SU-DHL-6 (cell line): Measurements from ENCODE around the gene DAPP1.

Experiments
- H2AFZ ChIP-seq: fragments of 200-600 bp; sonication (generic); 2 replicates; pipeline ENCODE4 v1.6.1; 2014; ENCODE audit warnings: low read depth, mild to moderate bottlenecking, moderate library complexity, mixed read lengths, antibody characterized with exemption, low read length; ENCODE audit not compliant: severe bottlenecking
- H3F3A ChIP-seq: fragments of 200-600 bp; shearing (Covaris generic); 2 replicates; pipeline ENCODE4 v1.6.0; 2016; ENCODE audit warnings: antibody characterized with exemption, mild to moderate bottlenecking; ENCODE audit not compliant: insufficient read depth
- H3K27ac ChIP-seq: fragments of 200-600 bp; sonication (generic); 2 replicates; pipeline ENCODE4 v1.5.1; 2016; ENCODE audit warnings: low read depth, mild to moderate bottlenecking, low read length, moderate library complexity, mixed read lengths
- H3K27me3 ChIP-seq: fragments of 200-600 bp; sonication (generic), shearing (Covaris generic); 2 replicates; pipeline ENCODE4 v1.6.0; 2014; ENCODE audit warnings: mild to moderate bottlenecking, low read length
- H3K36me3 ChIP-seq: fragments of 200-600 bp; sonication (generic); 2 replicates; pipeline ENCODE4 v1.6.1; 2014; ENCODE audit warnings: mild to moderate bottlenecking, low read length, mixed read lengths
- H3K4me2 ChIP-seq: fragments of 300-600, 200-600 bp; shearing (Covaris generic), sonication (generic); 2 replicates; pipeline ENCODE4 v1.6.0; 2014; ENCODE audit warnings: low read length, low read depth, mild to moderate bottlenecking; ENCODE audit not compliant: poor library complexity, severe bottlenecking
- H3K4me3 ChIP-seq: fragments of 200-600 bp; sonication (generic); 2 replicates; pipeline ENCODE4 v1.5.1; 2014; ENCODE audit warnings: antibody characterized with exemption, low read length, mild to moderate bottlenecking, mixed read lengths; ENCODE audit not compliant: insufficient read depth, poor library complexity, severe bottlenecking
- H3K79me2 ChIP-seq: fragments of 200-600 bp; sonication (generic); 2 replicates; pipeline ENCODE4 v1.6.1; 2014; ENCODE audit warnings: mild to moderate bottlenecking, low read length, moderate library complexity; ENCODE audit not compliant: insufficient read depth
- H3K9ac ChIP-seq: fragments of 200-600 bp; sonication (generic); 2 replicates; pipeline ENCODE4 v1.7.0; 2014; ENCODE audit warnings: mild to moderate bottlenecking, low read length
- H3K9me2 ChIP-seq: fragments of 200-600 bp; sonication (generic); replicated peaks from 2 replicates; pipeline ENCODE4 v1.6.1; 2014; ENCODE audit warnings: low read length; ENCODE audit not compliant: insufficient read depth
- H3K9me3 ChIP-seq: fragments of 200-600 bp; sonication (generic); 2 replicates; pipeline ENCODE4 v1.6.1; 2014; ENCODE audit warnings: low read length, mixed read lengths; ENCODE audit not compliant: insufficient read depth
- H4K20me1 ChIP-seq: fragments of 200-600 bp; sonication (generic); 2 replicates; pipeline ENCODE4 v1.6.1; 2014; ENCODE audit warnings: low read depth, mild to moderate bottlenecking, antibody characterized with exemption, low read length, moderate library complexity, mixed read lengths
- EZH2phosphoT487 ChIP-seq: fragments of 200-600 bp; sonication (generic), shearing (Covaris generic); conservative IDR thresholded peaks from 2 replicates; pipeline ENCODE4 v1.6.1; 2018; ENCODE audit warnings: mild to moderate bottlenecking, antibody characterized with exemption, low read length, moderate library complexity, mixed read lengths
- TF ChIP-seq, protein P1 (sequence below): fragments of 200-600 bp; sonication (generic); IDR thresholded peaks from one replicate; pipeline ENCODE4 v1.5.1; 2017; ENCODE audit warnings: antibody characterized with exemption, mild to moderate bottlenecking, low read length, moderate library complexity; ENCODE audit not compliant: insufficient read depth, poor library complexity, severe bottlenecking

DAPP1 gene

DNA sequence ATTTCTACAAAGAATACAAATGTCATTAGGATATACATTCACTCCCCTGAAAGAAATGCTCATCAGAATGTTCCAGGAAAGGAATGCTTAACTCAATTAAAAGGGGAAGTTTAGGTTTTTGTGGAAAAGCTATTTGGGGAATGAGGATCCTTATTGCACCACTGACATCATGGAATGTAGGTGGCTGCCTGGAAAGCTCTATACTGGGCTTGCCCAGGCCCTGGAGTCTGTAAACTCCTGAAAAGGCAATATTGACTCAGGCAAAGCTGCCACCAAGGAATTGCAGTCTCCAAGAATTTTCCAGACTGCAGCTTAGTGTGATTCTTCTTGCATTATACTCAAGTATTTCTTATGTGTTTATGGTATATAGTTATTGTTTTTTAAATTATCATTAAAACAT, 15.7 kb downstream of the DAPP1 start:
- Histone ChIP-seq H3K4me3 (no peak overlapping the region), H3K27me3 (no peaks in the 10 kb centered on the region), H3K9me3 (no peaks in the 10 kb centered on the region), H3K9ac (no peak overlapping the region), H2AFZ (no peak overlapping the region), H3K36me3 (no peaks in the 10 kb centered on the region), H3K27ac (no peak overlapping the region), H3F3A (no peaks in the 10 kb centered on the region), H3K79me2 (peaks cover 42% of the 10 kb centered on the region; the same call in 1 of the 2 replicates), H3K4me2 (no peak overlapping the region), H3K9me2 (no peaks in the 10 kb centered on the region), H4K20me1 (no peaks in the 10 kb centered on the region)
- TF ChIP-seq, protein P1, sequence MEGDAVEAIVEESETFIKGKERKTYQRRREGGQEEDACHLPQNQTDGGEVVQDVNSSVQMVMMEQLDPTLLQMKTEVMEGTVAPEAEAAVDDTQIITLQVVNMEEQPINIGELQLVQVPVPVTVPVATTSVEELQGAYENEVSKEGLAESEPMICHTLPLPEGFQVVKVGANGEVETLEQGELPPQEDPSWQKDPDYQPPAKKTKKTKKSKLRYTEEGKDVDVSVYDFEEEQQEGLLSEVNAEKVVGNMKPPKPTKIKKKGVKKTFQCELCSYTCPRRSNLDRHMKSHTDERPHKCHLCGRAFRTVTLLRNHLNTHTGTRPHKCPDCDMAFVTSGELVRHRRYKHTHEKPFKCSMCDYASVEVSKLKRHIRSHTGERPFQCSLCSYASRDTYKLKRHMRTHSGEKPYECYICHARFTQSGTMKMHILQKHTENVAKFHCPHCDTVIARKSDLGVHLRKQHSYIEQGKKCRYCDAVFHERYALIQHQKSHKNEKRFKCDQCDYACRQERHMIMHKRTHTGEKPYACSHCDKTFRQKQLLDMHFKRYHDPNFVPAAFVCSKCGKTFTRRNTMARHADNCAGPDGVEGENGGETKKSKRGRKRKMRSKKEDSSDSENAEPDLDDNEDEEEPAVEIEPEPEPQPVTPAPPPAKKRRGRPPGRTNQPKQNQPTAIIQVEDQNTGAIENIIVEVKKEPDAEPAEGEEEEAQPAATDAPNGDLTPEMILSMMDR: no peak
- no peak for TF ChIP-seq EZH2phosphoT487

GRCh38 chr4:99832758-99833157, 16.1 kb downstream of the DAPP1 start:
- Histone ChIP-seq H3K79me2 (peaks cover 38% of the 10 kb centered on the region; the same call in 1 of the 2 replicates), H3K4me2 (no peak overlapping the region), H4K20me1 (no peaks in the 10 kb centered on the region), H3K27ac (no peak overlapping the region), H3K9ac (no peak overlapping the region), H2AFZ (no peak overlapping the region), H3K36me3 (no peaks in the 10 kb centered on the region), H3F3A (no peaks in the 10 kb centered on the region), H3K4me3 (no peak overlapping the region), H3K9me3 (no peaks in the 10 kb centered on the region), H3K27me3 (no peaks in the 10 kb centered on the region), H3K9me2 (no peaks in the 10 kb centered on the region)
- no peak for TF ChIP-seq EZH2phosphoT487
- TF ChIP-seq, protein P1: no peak

GRCh38 chr4:99833756-99834155, 17.1 kb downstream of the DAPP1 start:
- Histone ChIP-seq H3K36me3 (no peaks in the 10 kb centered on the region), H3K79me2 (peaks cover 29% of the 10 kb centered on the region; the same call in 1 of the 2 replicates), H3K27me3 (no peaks in the 10 kb centered on the region), H3K9me3 (no peaks in the 10 kb centered on the region), H3K4me3 (no peak overlapping the region), H4K20me1 (no peaks in the 10 kb centered on the region), H2AFZ (no peak overlapping the region), H3K9ac (no peak overlapping the region), H3F3A (no peaks in the 10 kb centered on the region), H3K9me2 (no peaks in the 10 kb centered on the region), H3K27ac (no peak overlapping the region), H3K4me2 (no peak overlapping the region)
- TF ChIP-seq, protein P1: no peak
- TF ChIP-seq EZH2phosphoT487: no peak
